ELF-1 (cell line): Measurements from ENCODE around the gene TBC1D8.

Experiments used
- DNase-seq: peaks from one replicate; pipeline ENCODE4 v3.0.0-alpha.2; 2016; ENCODE audit warnings: low read depth, low spot score

Gene TBC1D8

DNA sequence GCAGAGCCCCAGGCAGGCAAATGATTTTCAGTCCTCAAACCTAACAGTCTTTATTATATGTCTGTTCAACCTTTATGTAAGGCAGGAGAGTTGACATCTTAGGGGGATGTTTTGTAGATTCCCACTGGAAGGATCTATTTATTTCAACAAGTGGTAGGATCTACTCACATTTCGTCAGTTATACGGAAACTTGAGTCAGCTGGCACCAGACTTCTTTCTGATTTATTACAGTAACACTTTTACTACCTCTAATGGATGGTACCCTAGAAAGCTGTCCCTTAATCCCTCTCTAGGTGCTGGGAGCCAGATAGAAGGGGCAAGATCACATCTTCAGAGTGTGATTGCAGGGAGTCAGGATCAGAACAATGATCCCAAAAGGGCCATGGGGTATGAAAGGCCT, 151.2 kb downstream of the TBC1D8 start:
- no peak for DNase-seq

DNA sequence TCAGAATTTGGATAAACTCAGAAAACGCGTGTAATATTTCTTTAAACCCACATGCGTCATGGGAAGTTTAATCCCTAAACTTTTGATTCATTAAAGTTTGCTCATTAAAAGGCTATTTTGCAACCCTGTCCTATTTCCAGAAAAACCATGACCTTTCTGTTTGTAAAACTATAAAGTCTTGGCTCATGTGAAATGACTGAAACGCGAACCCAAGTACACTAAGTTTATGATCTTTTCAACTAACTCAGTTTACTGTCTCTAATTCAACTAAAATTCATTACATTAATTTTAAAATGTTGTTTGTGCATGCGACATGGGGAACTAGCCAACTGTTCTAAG, 153.0 kb downstream of the TBC1D8 start:
- no peak for DNase-seq

DNA sequence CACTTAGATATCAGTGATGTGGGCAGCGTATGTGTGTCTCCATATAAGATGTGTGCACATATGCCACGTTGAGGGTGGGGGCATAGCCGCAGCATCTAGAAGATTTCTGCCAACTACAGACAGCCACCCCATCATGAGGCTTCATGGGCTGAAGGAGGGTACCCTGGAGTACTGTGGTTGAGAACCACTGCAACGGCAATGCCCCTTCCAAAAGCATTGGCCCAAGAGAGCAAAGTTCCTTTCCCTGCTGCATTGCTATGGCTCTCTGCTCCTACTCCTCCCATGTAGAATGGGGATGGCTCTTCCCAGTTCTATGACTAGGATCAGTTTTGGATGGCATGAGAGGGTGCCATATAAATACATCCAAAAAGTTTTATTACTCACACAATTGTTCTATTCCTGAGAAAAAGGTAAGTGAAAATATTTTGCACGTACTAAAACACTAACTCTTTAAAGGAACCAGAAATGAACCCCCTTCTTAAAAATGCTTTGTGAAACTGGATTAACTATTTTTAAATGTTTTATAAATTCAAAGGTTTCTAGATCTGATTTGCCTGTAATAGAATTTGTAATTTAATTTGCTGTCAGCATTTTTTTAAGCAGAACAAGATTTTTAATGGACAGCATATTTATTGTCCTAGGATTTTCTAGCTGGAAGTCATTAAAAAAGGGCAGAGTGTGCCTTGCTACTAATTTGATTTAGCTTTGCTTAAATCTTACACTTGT, 153.5 kb downstream of the TBC1D8 start:
- DNase-seq = no peak

DNA sequence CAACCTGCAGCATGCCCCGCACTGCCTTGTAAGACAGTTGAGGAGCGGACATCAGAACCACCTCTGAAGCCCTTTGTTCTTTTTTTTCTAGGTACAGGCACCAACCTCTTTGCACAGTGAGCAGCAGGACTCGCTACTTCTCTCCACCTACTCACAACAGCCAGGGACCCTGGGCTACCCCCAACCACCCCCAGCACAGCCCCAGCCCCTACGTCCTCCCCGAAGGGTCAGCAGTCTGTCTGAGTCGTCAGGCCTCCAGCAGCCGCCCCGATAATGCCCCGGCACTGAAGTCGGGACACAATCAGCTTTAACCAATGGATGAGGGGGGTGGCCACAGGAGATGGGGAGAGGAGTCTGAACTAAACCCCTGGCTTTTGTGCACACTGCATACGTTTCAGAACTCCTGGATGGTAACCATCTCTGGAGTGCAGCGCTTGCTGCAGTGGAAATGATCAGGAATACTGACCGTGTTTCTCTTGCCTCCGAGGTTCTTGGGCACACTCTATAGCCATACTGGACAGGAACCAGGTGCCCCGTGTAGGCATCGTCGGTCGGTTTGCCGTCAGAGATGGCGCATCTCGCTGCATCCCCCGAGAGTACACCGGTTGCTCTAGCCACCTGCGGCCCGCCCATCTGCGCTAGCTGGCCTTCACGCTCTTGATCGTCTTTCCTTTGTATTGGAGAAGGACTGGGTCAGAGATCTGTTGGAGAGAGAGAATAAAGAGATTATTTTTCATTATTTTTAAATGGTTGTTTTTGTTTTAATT, 155.7 kb downstream of the TBC1D8 start:
- no peak for DNase-seq

DNA sequence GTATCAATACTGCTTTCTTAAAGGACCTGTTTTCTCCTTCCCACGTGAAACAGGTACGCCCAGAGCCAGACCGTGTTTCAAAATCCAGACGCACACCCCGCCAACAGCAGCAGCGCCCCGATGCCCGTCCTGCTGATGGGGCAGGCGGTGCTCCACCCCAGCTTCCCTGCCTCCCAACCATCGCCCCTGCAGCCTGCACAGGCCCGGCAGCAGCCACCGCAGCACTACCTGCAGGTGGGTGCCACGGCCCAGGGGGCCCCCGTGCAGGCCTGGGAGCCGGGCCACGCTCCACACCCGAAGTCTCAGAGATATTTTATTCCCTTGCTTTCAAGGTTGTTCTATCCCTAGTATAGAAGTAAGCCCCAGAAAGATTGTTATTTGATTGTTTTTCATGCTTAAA, 157.9 kb downstream of the TBC1D8 start:
- DNase-seq = no peak

DNA sequence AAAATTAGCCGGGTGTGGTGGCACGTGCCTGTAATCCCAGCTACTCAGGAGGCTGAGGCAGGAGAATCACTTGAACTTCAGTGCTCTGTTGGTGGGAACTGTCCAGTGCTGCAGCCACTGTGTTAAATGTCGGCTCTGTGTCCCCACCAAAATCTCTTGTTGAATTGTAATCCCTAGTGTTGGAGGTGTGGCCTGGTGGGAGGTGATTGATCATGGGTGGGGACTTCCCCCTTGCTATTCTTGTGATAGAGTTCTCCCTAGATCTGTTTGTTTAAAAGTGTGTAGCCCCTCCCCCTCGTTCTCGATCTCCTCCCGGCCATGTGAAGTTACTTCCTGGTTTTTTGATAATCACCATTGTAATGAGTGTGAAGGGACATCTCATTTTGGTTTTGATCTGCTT, 158.9 kb downstream of the TBC1D8 start:
- no peak for DNase-seq

DNA sequence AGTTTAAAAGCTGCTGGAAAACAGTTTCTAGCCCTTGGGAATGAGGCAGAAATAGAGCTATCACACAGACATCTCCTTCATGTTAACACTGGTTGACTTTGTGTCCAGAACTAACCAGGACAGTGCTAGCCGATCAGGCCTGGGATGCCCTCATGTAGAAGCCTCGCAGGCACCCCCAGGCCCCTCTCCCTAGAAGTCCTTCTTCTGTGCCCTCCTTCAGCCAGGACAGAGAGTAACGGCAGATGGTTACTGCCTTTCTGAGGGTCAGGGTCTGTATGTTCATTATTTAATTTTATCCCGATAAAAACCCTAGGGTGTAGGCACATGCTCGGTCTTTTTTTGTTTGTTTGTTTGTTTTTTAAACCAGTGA, 159.8 kb downstream of the TBC1D8 start:
- DNase-seq = no peak

DNA sequence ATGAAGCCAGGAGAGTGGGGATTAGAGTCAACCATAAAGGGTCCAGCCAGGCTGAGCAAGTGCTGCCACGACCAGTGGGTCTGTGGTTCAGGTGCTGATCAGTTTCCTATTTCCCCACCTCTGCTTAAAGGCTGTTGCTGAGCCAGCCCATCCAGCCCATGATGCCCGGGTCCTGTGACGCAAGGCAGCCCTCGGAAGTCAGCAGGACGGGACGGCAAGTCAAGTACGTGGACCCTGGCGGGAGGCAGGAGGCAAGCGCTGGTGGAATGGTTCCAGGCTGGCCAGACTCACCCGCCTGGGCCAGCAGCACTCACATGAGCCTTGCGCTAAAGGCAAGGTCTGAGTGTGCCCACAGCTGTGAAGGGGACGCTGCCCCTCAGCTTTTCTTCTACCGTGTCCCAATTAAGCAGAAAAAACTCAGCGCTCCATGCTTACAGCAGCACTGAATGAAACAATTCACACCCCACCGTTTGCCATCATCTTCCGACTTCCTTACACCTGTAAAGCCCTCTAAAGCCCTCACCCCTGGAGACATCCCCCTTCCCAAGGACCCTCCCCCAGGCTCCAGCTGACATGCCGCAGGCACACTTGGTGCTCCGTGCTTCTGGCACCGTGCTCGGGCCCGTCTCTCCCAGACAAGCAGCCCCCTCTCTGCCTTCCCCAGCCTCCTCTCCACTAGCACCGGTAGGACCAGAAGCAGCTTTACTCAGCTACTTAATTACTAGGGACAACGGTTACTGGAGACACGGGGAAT, 160.4 kb downstream of the TBC1D8 start:
- no peak for DNase-seq

DNA sequence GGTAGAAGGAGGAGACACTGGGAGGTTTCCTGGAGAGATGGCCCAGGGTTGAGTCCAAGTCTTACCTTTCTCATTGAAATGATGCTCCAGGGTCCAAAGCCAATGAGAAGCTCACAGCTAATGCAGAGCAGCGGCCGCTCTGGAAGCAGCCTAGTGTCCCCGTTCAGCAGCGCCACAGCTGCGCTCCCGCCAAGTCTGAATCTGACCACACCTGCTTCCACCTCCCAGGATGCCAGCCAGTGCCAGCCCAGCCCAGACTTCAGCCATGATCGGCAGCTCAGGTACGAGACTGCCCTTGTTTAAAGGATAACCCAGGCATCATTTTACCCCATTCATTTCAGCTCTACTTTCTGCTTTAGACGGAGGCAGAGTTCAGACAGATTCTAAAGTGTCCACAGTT, 161.0 kb downstream of the TBC1D8 start:
- DNase-seq = no peak

DNA sequence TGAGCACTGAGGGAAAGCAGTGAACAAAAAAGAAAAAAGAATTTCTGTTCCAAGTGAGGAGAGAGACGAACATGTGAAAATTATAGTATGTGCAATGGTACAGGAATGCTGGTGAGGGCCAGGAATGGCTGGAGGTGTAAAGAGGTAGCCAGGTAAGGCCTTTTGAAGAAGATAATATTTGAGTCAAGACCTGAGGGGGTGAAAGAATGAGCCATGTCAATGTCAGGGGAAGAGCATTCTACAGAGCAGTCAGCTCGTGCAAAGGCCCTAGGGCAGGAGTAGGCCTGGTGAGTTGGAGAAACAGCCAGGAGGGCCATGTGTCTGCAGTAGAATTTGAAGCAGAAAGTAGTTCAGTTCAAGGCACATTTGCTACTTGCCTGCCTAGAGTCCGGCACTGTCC, 161.5 kb downstream of the TBC1D8 start:
- DNase-seq = no peak

DNA sequence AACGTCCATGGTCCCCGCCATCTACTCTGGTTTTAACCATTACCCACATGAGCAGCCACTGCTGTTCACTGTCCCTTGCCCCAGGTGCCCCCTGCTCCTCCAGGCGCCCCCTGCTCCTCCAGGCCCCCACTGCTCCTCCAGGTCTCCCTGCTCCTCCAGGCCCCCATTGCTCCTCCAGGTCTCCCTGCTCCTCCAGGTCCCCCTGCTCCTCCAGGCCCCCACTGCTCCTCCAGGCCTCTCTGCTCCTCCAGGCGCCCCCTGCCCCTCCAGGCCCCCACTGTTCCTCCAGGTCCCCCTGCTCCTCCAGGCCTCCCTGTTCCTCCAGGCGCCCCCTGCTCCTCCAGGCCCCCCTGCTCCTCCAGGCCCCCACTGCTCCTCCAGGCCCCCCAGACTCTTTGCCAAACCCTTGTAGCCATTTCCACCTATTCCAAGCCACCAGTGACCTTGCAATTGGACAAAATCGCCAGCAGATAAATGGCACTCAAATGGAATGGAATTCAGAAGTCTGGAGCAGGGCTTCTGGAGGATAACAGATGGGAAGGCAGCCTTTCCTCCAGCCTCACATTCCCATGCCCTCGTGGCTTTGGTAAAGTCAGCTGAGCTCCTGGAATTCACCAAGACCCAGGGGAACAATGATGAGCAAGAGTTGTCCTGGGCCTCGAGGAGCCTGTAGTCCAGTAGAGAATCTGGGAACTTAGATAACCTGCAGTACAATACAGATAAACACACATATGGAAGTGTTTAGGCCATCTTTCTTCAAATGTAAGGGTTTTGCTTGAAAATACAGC, 162.4 kb downstream of the TBC1D8 start:
- no peak for DNase-seq

DNA sequence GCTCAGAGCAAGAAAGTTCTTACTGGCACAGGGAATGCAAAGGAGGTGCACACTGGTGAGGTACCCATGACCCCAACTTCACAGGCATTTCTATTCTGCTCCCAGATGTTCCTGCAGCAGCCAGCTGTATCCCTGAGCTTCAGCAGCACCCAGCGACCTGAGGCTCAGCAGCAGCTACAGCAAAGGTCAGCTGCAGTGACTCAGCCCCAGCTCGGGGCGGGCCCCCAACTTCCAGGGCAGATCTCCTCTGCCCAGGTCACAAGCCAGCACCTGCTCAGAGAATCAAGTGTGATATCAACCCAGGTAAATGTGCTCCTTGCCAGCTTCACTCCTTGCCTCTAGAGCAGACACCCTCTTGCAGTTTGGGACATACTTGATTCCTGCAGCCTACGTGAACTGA, 163.2 kb downstream of the TBC1D8 start:
- no peak for DNase-seq

DNA sequence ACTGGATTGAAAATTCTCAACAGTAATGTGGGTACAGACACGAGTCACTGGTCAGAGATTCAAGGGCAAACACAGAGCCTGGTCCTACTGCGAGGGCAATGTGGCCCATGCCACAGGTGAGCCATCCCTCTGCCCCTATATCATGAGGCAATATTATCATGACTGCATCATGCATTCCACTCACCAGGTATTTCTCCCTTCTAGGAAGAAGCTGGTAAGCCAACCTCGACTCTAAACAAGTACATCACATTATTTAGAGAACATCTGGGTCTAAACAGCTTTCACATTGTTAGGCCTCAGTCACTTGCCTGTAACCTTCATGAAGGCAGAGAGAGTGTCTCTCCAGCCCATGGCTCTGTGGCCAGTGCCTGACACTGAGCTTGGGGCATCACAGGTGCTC, 163.6 kb downstream of the TBC1D8 start:
- no peak for DNase-seq

DNA sequence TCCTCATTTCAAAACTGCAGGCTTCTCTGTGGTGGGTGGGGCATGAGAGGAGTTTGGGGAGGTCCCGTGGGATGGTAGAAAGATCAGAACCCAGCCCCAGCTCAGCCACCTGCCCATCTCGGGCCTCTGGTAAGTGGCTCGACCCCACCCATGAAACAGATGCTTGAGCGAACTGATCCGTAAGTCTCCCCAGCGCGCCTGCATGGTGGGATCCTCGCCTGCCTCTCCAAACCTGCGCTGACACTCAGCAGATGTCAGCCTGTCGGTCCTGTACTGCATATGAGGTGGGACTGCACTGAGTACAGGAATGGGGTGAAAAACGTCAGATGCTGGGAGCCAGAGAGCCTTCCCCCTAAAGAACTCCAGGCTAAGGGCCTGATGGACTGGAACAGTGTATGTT, 165.0 kb downstream of the TBC1D8 start:
- DNase-seq = no peak

DNA sequence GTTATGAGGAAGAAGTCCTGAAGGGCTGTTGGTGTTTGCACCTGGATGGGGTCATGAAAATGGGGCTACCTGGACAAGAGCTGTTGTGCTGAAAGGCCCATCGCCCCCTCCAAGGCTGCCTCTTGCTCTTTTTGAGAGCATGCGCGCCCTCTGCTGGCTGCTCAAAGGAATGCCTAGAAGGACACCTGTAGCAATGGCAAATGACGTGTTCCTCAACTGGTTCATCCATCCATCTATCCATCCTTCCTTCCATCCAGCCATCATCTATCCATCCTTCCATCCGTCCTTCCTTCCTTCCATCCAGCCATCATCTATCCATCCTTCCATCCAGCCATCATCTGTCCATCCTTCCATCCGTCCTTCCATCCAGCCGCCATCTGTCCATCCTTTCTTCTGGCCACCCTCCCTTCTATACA, 166.3 kb downstream of the TBC1D8 start:
- peak; percentile 80 for DNase-seq

DNA sequence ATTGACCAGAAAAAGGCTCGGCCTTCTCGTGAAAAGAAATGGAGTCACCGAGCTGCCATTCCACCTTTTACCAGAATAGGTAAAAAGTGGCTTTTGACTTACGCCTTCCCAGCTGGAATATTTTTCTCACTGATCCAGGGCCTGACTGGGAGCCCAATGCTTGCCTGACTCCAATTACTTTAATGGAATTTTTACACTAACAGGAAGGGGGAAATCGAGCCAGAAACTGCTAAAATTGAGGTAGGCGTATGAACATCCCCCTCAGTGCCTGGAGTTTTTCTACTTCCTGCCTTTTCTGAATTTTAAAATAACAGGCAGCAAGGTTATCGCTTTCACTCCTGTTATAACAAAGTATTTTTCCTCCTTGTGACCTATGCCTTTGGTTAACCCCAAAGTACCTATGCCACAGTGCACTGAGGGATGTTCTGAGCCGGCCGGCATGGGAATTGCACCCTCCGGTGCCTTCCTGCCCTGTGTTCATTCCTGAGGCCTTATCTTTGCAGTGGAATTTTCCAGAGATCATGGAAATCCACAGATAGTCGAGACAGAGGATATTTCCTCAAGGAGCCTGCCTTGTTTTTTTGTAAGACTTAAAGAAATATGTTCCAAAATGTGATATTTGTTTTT, 167.4 kb downstream of the TBC1D8 start:
- no peak for DNase-seq

DNA sequence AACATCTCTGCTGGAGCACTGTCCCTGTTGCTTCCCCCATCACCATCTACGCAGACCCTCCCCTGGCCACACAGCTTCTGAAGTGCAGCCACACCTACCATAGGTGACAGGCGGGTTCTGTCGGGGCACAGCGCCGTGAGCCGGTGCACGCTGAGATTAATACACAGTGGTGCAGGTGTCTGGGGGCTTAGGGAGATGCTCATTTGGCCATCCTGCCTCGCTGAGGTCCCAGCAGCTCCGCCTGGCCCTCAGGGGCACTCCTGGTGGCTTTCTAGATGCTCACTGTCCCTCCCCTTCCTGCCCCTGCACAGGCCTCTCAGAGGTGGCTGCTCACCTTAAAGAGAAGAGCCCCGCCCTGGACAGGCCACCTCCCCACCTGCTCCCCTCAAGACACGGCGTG, 168.0 kb downstream of the TBC1D8 start:
- no peak for DNase-seq

DNA sequence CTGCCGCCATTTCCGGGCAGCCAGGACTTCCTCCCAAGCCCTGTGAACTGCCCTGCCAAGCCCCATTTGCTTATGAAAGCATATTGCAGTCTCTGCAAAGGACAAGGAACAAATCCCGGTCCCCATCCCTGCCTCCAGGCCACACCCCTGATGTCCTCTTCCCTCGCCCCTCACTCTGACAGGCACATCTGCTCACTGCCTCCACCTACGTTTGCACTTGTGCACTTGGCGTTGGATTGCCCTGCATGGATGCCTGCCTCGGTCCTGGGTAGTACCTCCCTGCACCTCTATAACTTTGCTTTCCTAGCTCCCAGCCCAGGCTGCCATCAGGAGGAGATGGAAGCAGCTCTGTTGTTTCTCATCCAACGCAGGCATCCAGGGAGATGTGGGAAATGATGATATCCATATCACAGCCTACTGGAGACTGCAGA, 168.7 kb downstream of the TBC1D8 start:
- DNase-seq = no peak

DNA sequence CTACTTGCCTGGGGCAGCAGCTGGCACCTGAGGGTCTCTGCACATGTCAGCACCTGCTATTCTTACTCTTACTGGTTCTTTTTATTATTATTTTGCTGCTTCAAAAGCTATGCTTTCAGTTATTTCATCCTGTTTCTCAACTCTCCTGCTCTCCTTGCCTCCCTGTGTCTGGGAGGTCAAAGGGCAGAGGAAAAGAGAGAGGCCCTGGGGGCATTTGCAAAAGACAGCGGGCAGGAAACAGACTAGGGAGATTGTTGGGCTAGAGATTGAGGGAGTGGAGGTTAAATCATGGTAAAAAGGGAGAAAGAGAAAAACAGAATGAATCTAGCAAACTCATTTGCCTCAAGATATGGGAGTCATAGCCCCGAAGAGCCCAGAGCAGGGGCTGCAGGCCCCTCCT, 170.2 kb downstream of the TBC1D8 start:
- peak; percentile 77 for DNase-seq

DNA sequence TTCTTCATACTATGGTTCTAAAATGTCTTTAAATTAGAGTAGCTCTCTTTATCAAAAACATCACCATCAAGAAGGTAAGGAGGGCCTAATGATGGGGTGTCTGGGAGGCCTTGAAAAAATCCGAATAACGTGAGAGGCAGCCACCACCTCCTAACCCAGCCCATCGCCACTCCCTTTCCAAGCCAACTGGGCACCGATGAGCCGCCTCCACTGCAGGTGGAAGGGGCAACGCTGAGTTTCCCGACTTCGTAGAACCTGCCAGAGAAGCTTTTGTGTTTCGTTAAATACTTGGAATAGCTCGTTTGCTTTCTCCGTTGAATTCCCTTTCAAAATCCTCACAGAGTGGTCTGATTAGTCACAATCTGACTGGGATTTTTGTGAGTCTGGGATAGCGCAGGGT, 171.1 kb downstream of the TBC1D8 start:
- no peak for DNase-seq

DNA sequence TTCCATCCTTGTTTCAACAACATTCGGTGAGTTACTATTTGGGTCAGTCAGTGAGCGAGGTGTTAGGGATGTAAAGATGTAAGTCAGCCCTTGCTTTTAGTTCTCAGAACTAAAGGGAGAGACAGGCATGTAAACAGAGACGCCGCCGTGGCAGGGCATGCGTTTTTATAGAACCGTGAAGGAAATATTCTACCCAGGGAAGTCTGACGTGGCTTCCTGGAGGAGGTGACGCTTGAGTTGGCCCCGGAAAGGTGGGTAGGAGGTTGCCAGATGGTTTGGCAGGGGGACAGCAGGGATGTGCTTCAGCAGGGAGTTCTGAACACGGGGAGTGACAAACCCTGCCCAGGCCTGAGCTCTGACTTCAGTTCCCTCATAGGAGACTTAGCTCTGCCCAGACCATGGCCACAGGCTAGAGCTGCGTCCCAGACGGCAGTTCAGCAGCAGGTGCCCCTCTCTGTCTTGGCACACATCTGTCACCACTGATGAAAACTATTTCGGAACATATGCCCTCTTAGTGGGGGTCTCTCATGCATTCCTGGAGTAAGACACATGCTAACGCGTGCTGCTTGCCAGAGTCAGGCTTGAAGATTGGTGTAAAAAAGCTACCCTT, 172.5 kb downstream of the TBC1D8 start:
- no peak for DNase-seq
